IMR-90 (cell line): Measurements from ENCODE around the gene RAPGEF1. TPM values are rescaled to one million over a fixed set of nuclear protein-coding genes. Genes with fewer than 3 reads are reported as not detected.

Experiments used
- ATAC-seq: fragments of 200-7000 bp; cut with Tn5 transposase; 2 replicates; pipeline ENCODE4 v1.9.1; 2020; ENCODE audit warnings: low read depth, mild to moderate bottlenecking, moderate library complexity
- BruUV-seq: library from RNA; stranded (reverse); fragments of 400-500 nt; replicated peaks from 2 replicates; lab custom pipeline; 2021; lab: Mats Ljungman, UMichigan
- CTCF ChIA-PET: fragments of 300-600 bp; formaldehyde crosslinking; extraction: SDS; loops from one replicate; lab custom pipeline; 2021; ENCODE audit warnings: antibody characterized with exemption; lab: Yijun Ruan, JAX
- POLR2A ChIA-PET: fragments of 300-600 bp; sonication (Branson Sonifier 250); formaldehyde crosslinking; loops from one replicate; lab custom pipeline; 2022; ENCODE audit warnings: antibody characterized with exemption; ENCODE audit not compliant: unreplicated experiment; lab: Charles Lee
- DNase-seq: peaks from one replicate; pipeline ENCODE4 v3.0.0; 2013
- H2AFZ ChIP-seq: replicated peaks from 2 replicates; pipeline ENCODE3; 2013; ENCODE audit warnings: low read length, mild to moderate bottlenecking; ENCODE audit not compliant: poor library complexity
- H2AK5ac ChIP-seq: 2 replicates; pipeline ENCODE4 v1.6.1; 2013; ENCODE audit warnings: low read depth, low read length, inconsistent platforms
- H2AK9ac ChIP-seq: replicated peaks from 2 replicates; pipeline ENCODE3; 2013; ENCODE audit warnings: mild to moderate bottlenecking, low read depth, low read length, moderate library complexity; ENCODE audit not compliant: poor library complexity
- H2BK120ac ChIP-seq: 2 replicates; pipeline ENCODE4 v1.6.1; 2013; ENCODE audit warnings: low read depth, low read length, inconsistent platforms
- H2BK15ac ChIP-seq: 3 replicates; pipeline ENCODE4 v1.6.1; 2013; ENCODE audit warnings: low read depth, low read length, inconsistent platforms
- H2BK20ac ChIP-seq: 2 replicates; pipeline ENCODE4 v1.6.1; 2013; ENCODE audit warnings: low read depth, mild to moderate bottlenecking, inconsistent platforms, low read length, moderate library complexity
- H2BK5ac ChIP-seq: 2 replicates; pipeline ENCODE4 v1.6.1; 2013; ENCODE audit warnings: mild to moderate bottlenecking, low read depth, low read length, inconsistent platforms; ENCODE audit not compliant: poor library complexity, severe bottlenecking
- H3K14ac ChIP-seq: replicated peaks from 2 replicates; pipeline ENCODE4 v1.6.1; 2013; ENCODE audit warnings: low read depth, low read length, inconsistent platforms
- H3K18ac ChIP-seq: 2 replicates; pipeline ENCODE4 v1.6.1; 2013; ENCODE audit warnings: low read depth, low read length, control low read depth
- H3K23ac ChIP-seq: 2 replicates; pipeline ENCODE4 v1.6.1; 2013; ENCODE audit warnings: low read depth, low read length, inconsistent platforms
- H3K27ac ChIP-seq: 2 replicates; pipeline ENCODE4 v1.5.1; 2013; ENCODE audit warnings: mild to moderate bottlenecking, control low read depth, low read length; ENCODE audit not compliant: insufficient read depth
- H3K27me3 ChIP-seq: 2 replicates; pipeline ENCODE4 v1.6.1; 2013; ENCODE audit warnings: low read length; ENCODE audit not compliant: control insufficient read depth, insufficient read depth
- H3K36me3 ChIP-seq: 2 replicates; pipeline ENCODE4 v1.6.1; 2013; ENCODE audit warnings: low read length, mixed read lengths; ENCODE audit not compliant: control insufficient read depth, insufficient read depth
- H3K4ac ChIP-seq: 2 replicates; pipeline ENCODE4 v1.6.1; 2013; ENCODE audit warnings: low read depth, low read length, inconsistent platforms
- H3K4me1 ChIP-seq: 2 replicates; pipeline ENCODE4 v1.6.1; 2013; ENCODE audit warnings: low read length, mixed read lengths; ENCODE audit not compliant: control insufficient read depth, insufficient read depth
- H3K4me2 ChIP-seq: 2 replicates; pipeline ENCODE4 v1.6.1; 2013; ENCODE audit warnings: low read depth, mild to moderate bottlenecking, control low read depth, low read length, moderate library complexity
- H3K4me3 ChIP-seq: 2 replicates; pipeline ENCODE4 v1.5.1; 2013; ENCODE audit warnings: low read depth, mild to moderate bottlenecking, control low read depth, low read length, moderate library complexity; ENCODE audit not compliant: insufficient read depth
- H3K56ac ChIP-seq: 2 replicates; pipeline ENCODE4 v1.6.1; 2013; ENCODE audit warnings: low read length, inconsistent platforms; ENCODE audit not compliant: insufficient read depth; ENCODE audit errors: extremely low read depth
- H3K79me1 ChIP-seq, 2 experiments: 2 replicates each; pipeline ENCODE4 v1.6.1; 2013; ENCODE audit warnings: low read length in 2 of 2, inconsistent platforms in 1 of 2, low read depth in 1 of 2
- H3K9ac ChIP-seq: 2 replicates; pipeline ENCODE4 v1.6.1; 2013; ENCODE audit warnings: low read depth, low read length, control low read depth
- H3K9me1 ChIP-seq: 2 replicates; pipeline ENCODE4 v1.6.1; 2013; ENCODE audit warnings: low read length, inconsistent platforms; ENCODE audit not compliant: insufficient read depth
- H3K9me3 ChIP-seq: 2 replicates; pipeline ENCODE4 v1.6.1; 2013; ENCODE audit warnings: low read length; ENCODE audit not compliant: control insufficient read depth, insufficient read depth
- H4K20me1 ChIP-seq: 2 replicates; pipeline ENCODE4 v1.6.1; 2013; ENCODE audit warnings: low read length, inconsistent platforms; ENCODE audit not compliant: insufficient read depth
- H4K5ac ChIP-seq: 2 replicates; pipeline ENCODE4 v1.6.1; 2013; ENCODE audit warnings: mild to moderate bottlenecking, low read depth, low read length, control low read depth
- H4K8ac ChIP-seq, 2 experiments: 2 replicates each; pipeline ENCODE4 v1.6.1; 2013; ENCODE audit warnings: low read depth in 2 of 2, low read length in 2 of 2, control low read depth in 1 of 2, inconsistent platforms in 1 of 2
- H4K91ac ChIP-seq: 2 replicates; pipeline ENCODE4 v1.6.1; 2013; ENCODE audit warnings: low read depth, low read length, inconsistent platforms; ENCODE audit not compliant: insufficient read depth
- CHD1 ChIP-seq: IDR thresholded peaks from 2 replicates; pipeline ENCODE4 v1.6.1; 2012; ENCODE audit warnings: low read depth, low read length, improper control_type of control experiment
- FOS ChIP-seq: fragments of 150-350 bp; IDR thresholded peaks from 2 replicates; pipeline ENCODE4 v1.6.1; 2016; ENCODE audit warnings: low read depth, low read length
- RCOR1 ChIP-seq: IDR thresholded peaks from 2 replicates; pipeline ENCODE4 v1.6.1; 2012; ENCODE audit warnings: mild to moderate bottlenecking, low read length, improper control_type of control experiment; ENCODE audit not compliant: insufficient replicate concordance
- WGBS, 2 experiments: methylation state at CpG; one replicate each; pipeline versions ENCODE4 v1.1.5 to v1.1.7; 2013; ENCODE audit warnings: missing lambda C conversion rate in 2 of 2; ENCODE audit not compliant: insufficient read length in 1 of 2; ENCODE audit errors: extremely low coverage in 2 of 2; 5-methylcytosine and 5-hydroxymethylcytosine counted together
- dilution Hi-C: fragments of 300-500 bp; cut with HindIII; formaldehyde crosslinking; loops from one replicate; pipeline ENCODE4 v1.14.3; 2018; ENCODE audit warnings: low sequenced_read_pairs; ENCODE audit not compliant: unreplicated experiment
- in situ Hi-C: fragments of 300-500 bp; cut with MboI; formaldehyde crosslinking; loops from 3 replicates; pipeline ENCODE4 v1.14.3; 2019; ENCODE audit warnings: low sequenced_read_pairs, inconsistent platforms, mixed read lengths
- intact Hi-C: fragments of 100-400 bp; cut with micrococcal nuclease; formaldehyde crosslinking; loops from 2 replicates; pipeline ENCODE4 v1.10.0; 2022
- polyA plus RNA-seq, 3 experiments: library from polyadenylated mRNA; depleted of rRNA; stranded (reverse); fragments of >200 nt; gene quantifications; 2 replicates each; pipeline ENCODE4 v1.2.3, GENCODE V29; 2012; ENCODE audit warnings: low replicate concordance in 1 of 3
- total RNA-seq: library from RNA; depleted of rRNA; stranded (reverse); fragments of >200 nt; gene quantifications from 2 replicates; pipeline ENCODE4 v1.2.3, GENCODE V29; 2012
- TF ChIP-seq, protein P1 (sequence below): conservative IDR thresholded peaks from 2 replicates; pipeline ENCODE4 v1.5.1; 2012; ENCODE audit warnings: mild to moderate bottlenecking, low read depth, low read length, improper control_type of control experiment

RAPGEF1 gene
- total and polyA plus RNA-seq, 2 of the 4 experiments (the other 2 are of a cell fraction) = 13.1 to 22.3 TPM

DNA sequence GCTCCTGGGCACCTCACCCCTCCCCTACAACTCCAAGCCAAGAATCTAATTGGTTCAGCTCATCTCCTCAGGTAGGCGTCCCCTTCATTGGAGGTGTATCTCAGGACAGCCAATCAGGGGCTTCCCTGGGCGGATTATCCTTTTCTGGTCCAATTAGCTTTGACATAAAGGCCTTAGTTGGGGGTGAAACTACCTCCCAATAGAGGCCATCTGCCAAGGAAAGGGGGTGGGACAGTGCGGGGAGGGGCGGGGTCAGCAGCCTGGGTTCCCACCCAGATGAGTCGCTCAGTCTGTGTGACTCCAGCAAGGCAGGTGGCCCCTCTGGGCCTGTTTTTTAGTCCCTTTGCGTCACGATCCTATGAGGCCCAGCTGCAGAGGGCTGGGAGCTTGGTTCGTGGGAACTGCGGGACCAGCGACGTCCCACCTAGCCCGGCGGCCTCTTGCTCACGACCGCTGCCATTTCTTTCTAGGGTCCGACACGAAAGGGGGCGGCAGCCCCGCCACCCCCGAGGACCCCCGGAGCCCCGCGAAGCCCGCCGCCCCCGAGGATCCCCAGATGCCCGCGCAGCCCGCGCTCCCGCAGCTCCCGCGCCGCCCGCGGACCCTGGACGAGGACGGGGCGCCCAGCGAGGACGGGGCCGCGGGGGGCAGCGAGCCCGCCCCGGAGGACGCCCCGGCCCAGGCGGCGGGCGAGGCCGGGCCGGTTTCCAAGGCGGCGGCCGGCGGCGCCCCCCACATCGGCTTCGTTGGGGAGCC lies 185.6 kb downstream of the RAPGEF1 start:
- no TSS peak for BruUV-seq

More for the DNA sequence above, 185.6 kb downstream of the RAPGEF1 start:
- H3K9ac ChIP-seq = no peak overlapping the region
- H4K5ac ChIP-seq = no peak overlapping the region
- H3K27me3 ChIP-seq = peaks cover 43% of the 10 kb centered on the region
- WGBS, 2 experiments = 29% methylated on average over 24 of the region's 60 CpGs; no CpG with 5 or more reads in 1 of the 2 experiments
- ChIA-PET POLR2A (no interaction called here), CTCF (no interaction called here)
- no peak overlapping the region for H3K4ac ChIP-seq
- H3K79me1 ChIP-seq = no peaks in the 10 kb centered on the region
- dilution Hi-C loops = no loop called here
- no peak overlapping the region for H3K4me3 ChIP-seq
- no peak overlapping the region for H2BK5ac ChIP-seq
- no peak overlapping the region for H3K14ac ChIP-seq
- TF ChIP-seq CHD1 (no peak), FOS (no peak), RCOR1 (no peak)
- TF ChIP-seq, protein P1, sequence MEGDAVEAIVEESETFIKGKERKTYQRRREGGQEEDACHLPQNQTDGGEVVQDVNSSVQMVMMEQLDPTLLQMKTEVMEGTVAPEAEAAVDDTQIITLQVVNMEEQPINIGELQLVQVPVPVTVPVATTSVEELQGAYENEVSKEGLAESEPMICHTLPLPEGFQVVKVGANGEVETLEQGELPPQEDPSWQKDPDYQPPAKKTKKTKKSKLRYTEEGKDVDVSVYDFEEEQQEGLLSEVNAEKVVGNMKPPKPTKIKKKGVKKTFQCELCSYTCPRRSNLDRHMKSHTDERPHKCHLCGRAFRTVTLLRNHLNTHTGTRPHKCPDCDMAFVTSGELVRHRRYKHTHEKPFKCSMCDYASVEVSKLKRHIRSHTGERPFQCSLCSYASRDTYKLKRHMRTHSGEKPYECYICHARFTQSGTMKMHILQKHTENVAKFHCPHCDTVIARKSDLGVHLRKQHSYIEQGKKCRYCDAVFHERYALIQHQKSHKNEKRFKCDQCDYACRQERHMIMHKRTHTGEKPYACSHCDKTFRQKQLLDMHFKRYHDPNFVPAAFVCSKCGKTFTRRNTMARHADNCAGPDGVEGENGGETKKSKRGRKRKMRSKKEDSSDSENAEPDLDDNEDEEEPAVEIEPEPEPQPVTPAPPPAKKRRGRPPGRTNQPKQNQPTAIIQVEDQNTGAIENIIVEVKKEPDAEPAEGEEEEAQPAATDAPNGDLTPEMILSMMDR = no peak
- no peak overlapping the region for H2AFZ ChIP-seq
- DNase-seq (no peak), ATAC-seq (no peak)
- H3K18ac ChIP-seq = no peak overlapping the region
- H3K27ac ChIP-seq = no peak overlapping the region
- H2BK120ac ChIP-seq = no peak overlapping the region
- no peaks in the 10 kb centered on the region for H3K4me1 ChIP-seq
- no peak overlapping the region for H2AK9ac ChIP-seq
- in situ Hi-C loops = no loop called here
- H3K36me3 ChIP-seq = no peaks in the 10 kb centered on the region
- no peak overlapping the region for H2AK5ac ChIP-seq
- no peak overlapping the region for H2BK20ac ChIP-seq
- H4K8ac ChIP-seq = no peak overlapping the region
- H3K9me1 ChIP-seq = no peaks in the 10 kb centered on the region
- intact Hi-C loops = no loop called here
- no peak overlapping the region for H3K23ac ChIP-seq
- no peak overlapping the region for H2BK15ac ChIP-seq
- peaks cover 13% of the 10 kb centered on the region for H3K9me3 ChIP-seq
- H4K20me1 ChIP-seq = no peaks in the 10 kb centered on the region
- H4K91ac ChIP-seq = no peak overlapping the region
- no peak overlapping the region for H3K56ac ChIP-seq
- H3K4me2 ChIP-seq = no peak overlapping the region
